SK-N-SH treated with all-trans-retinoic acid at 6 μM for 48 hours (cell line): Measurements from ENCODE around the gene MLXIP.

Experiments used
- ATAC-seq: fragments of 200-7000 bp; cut with Tn5 transposase; 3 replicates; pipeline ENCODE4 v1.9.1; 2020; ENCODE audit warnings: mild to moderate bottlenecking, moderate library complexity
- ARNTL ChIP-seq: fragments of 450-650 bp; formaldehyde crosslinking; IDR thresholded peaks from 2 replicates; pipeline ENCODE4 v1.5.0; 2020; ENCODE audit warnings: low read depth, mild to moderate bottlenecking, moderate library complexity, borderline replicate concordance
- BACH2 ChIP-seq: fragments of 250-450 bp; sonication (Bioruptor Pico); IDR thresholded peaks from 2 replicates; pipeline ENCODE4 v1.9.0; 2021; ENCODE audit warnings: mild to moderate bottlenecking, borderline replicate concordance
- CSDC2 ChIP-seq: fragments of 250-450 bp; sonication (Bioruptor Pico); IDR thresholded peaks from 2 replicates; pipeline ENCODE4 v1.5.0; 2020; ENCODE audit warnings: mild to moderate bottlenecking, moderate library complexity
- GLIS3 ChIP-seq: fragments of 250-450 bp; sonication (Bioruptor Pico); IDR thresholded peaks from 2 replicates; pipeline ENCODE4 v1.5.0; 2020; ENCODE audit warnings: mild to moderate bottlenecking, moderate library complexity
- ISL1 ChIP-seq: fragments of 250-450 bp; sonication (Bioruptor Pico); IDR thresholded peaks from 2 replicates; pipeline ENCODE4 v2.1.2; 2022; ENCODE audit warnings: mild to moderate bottlenecking, moderate library complexity
- OSR1 ChIP-seq: fragments of 250-450 bp; sonication (Bioruptor Pico); IDR thresholded peaks from 2 replicates; pipeline ENCODE4 v1.8.0; 2022; ENCODE audit warnings: moderate library complexity, mild to moderate bottlenecking, inconsistent platforms
- PPARA ChIP-seq: fragments of 250-450 bp; sonication (Bioruptor Pico); IDR thresholded peaks from 2 replicates; pipeline ENCODE4 v1.5.0; 2020; ENCODE audit warnings: mild to moderate bottlenecking, borderline replicate concordance
- TCF4 ChIP-seq: fragments of 250-450 bp; sonication (Bioruptor Pico); IDR thresholded peaks from 2 replicates; pipeline ENCODE4 v1.8.0; 2021; ENCODE audit warnings: mild to moderate bottlenecking, moderate library complexity, borderline replicate concordance
- TOX ChIP-seq: fragments of 250-450 bp; sonication (Bioruptor Pico); IDR thresholded peaks from 2 replicates; pipeline ENCODE4 v1.8.0; 2021; ENCODE audit warnings: mild to moderate bottlenecking, moderate library complexity, borderline replicate concordance
- ZC3H10 ChIP-seq: fragments of 250-450 bp; sonication (Bioruptor Pico); IDR thresholded peaks from 2 replicates; pipeline ENCODE4 v1.5.1; 2021; ENCODE audit warnings: mild to moderate bottlenecking, moderate library complexity
- ZFP3 ChIP-seq: fragments of 250-450 bp; sonication (Bioruptor Pico); IDR thresholded peaks from 2 replicates; pipeline ENCODE4 v1.5.0; 2020; ENCODE audit warnings: mild to moderate bottlenecking, moderate library complexity
- ZFP30 ChIP-seq: fragments of 450-650 bp; formaldehyde crosslinking; IDR thresholded peaks from 2 replicates; pipeline ENCODE4 v1.5.0; 2022; ENCODE audit warnings: mild to moderate bottlenecking, moderate library complexity
- ZNF565 ChIP-seq: fragments of 450-650 bp; formaldehyde crosslinking; conservative IDR thresholded peaks from 2 replicates; pipeline ENCODE4 v1.5.0; 2020; ENCODE audit warnings: low read depth, mild to moderate bottlenecking, moderate library complexity
- ZNF8 ChIP-seq: fragments of 450-650 bp; formaldehyde crosslinking; IDR thresholded peaks from 2 replicates; pipeline ENCODE4 v1.5.0; 2020; ENCODE audit warnings: mild to moderate bottlenecking, moderate library complexity
- TF ChIP-seq, protein P1 (sequence below): fragments of 250-450 bp; sonication (Bioruptor Pico); IDR thresholded peaks from 2 replicates; pipeline ENCODE4 v1.5.1; 2021; ENCODE audit warnings: mild to moderate bottlenecking, moderate library complexity
- TF ChIP-seq, protein P2 (sequence below): fragments of 250-450 bp; sonication (Bioruptor Pico); IDR thresholded peaks from 2 replicates; pipeline ENCODE4 v1.8.0; 2020; ENCODE audit warnings: mild to moderate bottlenecking, moderate library complexity, borderline replicate concordance
- TF ChIP-seq, protein P3 (sequence below): fragments of 250-450 bp; sonication (Bioruptor Pico); IDR thresholded peaks from 2 replicates; pipeline ENCODE4 v1.5.1; 2020; ENCODE audit warnings: low read depth, mild to moderate bottlenecking, moderate library complexity
- TF ChIP-seq, protein P4 (sequence below): fragments of 250-450 bp; sonication (Bioruptor Pico); IDR thresholded peaks from 2 replicates; pipeline ENCODE4 v1.5.0; 2020; ENCODE audit warnings: mild to moderate bottlenecking, moderate library complexity
- TF ChIP-seq, protein P5 (sequence below): fragments of 250-450 bp; sonication (Bioruptor Pico); IDR thresholded peaks from 2 replicates; pipeline ENCODE4 v1.8.0; 2021; ENCODE audit warnings: low read depth, mild to moderate bottlenecking, moderate library complexity, borderline replicate concordance

MLXIP gene

DNA sequence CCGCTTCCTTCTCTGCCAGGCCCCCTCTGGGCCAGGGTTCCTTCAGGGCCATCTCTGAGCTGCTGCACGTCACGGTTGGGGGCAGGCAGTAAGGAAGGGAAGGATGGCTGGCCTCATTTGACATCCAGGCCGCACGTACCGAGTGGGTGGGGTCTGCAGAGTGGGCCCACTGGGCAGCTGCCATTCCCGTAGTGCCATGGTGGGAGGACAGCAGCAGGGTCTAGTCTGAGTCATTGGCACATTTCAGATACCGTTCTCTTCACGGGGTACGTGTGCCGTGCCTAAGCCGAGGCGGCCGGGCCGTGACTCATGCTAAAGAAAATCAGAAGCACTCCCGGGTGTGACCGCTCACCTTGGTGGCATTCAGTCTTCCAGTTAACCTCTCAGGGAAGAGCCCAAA, 51.6 kb downstream of the MLXIP start:
- peak; percentile 48 for ATAC-seq
- no peak for TF ChIP-seq ZFP30 (CRISPR knock-in tag)
- TF ChIP-seq GLIS3 (CRISPR knock-in tag) = no peak
- TF ChIP-seq OSR1 (CRISPR knock-in tag) = no peak
- no peak for TF ChIP-seq ZNF8 (CRISPR knock-in tag)
- TF ChIP-seq PPARA (CRISPR knock-in tag) = no peak
- TF ChIP-seq TOX = no peak
- TF ChIP-seq ZFP3 (CRISPR knock-in tag) = no peak
- TF ChIP-seq, all 23 proteins: peak for 0

DNA sequence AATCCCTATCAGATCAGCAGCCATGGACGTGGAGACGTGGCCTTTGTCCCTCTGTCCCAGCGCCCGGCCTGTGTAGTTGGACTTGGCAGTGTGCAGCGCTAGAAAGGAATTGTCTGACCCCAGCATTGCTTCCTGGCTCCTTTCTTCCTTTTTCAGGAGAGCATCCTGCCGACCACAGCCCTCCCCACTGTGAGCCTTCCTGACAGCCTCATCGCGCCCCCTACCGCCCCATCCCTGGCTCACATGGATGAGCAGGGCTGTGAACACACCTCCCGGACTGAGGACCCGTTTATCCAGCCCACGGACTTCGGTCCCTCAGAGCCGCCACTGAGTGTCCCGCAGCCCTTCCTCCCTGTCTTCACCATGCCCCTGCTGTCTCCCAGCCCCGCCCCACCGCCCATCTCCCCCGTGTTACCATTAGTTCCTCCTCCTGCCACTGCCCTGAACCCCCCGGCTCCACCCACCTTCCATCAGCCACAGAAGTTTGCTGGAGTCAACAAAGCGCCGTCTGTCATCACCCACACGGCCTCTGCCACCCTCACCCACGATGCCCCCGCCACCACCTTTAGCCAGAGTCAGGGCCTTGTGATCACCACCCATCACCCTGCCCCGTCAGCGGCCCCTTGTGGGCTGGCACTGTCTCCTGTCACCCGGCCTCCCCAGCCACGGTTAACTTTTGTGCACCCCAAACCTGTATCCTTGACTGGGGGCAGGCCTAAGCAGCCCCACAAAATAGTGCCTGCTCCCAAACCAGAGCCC, 54.8 kb downstream of the MLXIP start:
- TF ChIP-seq, protein P1, sequence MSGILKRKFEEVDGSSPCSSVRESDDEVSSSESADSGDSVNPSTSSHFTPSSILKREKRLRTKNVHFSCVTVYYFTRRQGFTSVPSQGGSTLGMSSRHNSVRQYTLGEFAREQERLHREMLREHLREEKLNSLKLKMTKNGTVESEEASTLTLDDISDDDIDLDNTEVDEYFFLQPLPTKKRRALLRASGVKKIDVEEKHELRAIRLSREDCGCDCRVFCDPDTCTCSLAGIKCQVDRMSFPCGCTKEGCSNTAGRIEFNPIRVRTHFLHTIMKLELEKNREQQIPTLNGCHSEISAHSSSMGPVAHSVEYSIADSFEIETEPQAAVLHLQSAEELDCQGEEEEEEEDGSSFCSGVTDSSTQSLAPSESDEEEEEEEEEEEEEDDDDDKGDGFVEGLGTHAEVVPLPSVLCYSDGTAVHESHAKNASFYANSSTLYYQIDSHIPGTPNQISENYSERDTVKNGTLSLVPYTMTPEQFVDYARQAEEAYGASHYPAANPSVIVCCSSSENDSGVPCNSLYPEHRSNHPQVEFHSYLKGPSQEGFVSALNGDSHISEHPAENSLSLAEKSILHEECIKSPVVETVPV (CRISPR knock-in tag) = no peak
- no peak for TF ChIP-seq PPARA (CRISPR knock-in tag)
- TF ChIP-seq, protein P2, sequence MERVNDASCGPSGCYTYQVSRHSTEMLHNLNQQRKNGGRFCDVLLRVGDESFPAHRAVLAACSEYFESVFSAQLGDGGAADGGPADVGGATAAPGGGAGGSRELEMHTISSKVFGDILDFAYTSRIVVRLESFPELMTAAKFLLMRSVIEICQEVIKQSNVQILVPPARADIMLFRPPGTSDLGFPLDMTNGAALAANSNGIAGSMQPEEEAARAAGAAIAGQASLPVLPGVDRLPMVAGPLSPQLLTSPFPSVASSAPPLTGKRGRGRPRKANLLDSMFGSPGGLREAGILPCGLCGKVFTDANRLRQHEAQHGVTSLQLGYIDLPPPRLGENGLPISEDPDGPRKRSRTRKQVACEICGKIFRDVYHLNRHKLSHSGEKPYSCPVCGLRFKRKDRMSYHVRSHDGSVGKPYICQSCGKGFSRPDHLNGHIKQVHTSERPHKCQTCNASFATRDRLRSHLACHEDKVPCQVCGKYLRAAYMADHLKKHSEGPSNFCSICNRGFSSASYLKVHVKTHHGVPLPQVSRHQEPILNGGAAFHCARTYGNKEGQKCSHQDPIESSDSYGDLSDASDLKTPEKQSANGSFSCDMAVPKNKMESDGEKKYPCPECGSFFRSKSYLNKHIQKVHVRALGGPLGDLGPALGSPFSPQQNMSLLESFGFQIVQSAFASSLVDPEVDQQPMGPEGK (CRISPR knock-in tag) = no peak
- TF ChIP-seq OSR1 (CRISPR knock-in tag) = no peak
- no peak for TF ChIP-seq ZFP30 (CRISPR knock-in tag)
- no peak for TF ChIP-seq ARNTL
- no peak for TF ChIP-seq TCF4
- TF ChIP-seq, protein P3, sequence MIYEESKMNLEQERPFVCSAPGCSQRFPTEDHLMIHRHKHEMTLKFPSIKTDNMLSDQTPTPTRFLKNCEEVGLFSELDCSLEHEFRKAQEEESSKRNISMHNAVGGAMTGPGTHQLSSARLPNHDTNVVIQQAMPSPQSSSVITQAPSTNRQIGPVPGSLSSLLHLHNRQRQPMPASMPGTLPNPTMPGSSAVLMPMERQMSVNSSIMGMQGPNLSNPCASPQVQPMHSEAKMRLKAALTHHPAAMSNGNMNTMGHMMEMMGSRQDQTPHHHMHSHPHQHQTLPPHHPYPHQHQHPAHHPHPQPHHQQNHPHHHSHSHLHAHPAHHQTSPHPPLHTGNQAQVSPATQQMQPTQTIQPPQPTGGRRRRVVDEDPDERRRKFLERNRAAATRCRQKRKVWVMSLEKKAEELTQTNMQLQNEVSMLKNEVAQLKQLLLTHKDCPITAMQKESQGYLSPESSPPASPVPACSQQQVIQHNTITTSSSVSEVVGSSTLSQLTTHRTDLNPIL (CRISPR knock-in tag) = no peak
- TF ChIP-seq ZC3H10 = no peak
- TF ChIP-seq ZNF8 (CRISPR knock-in tag) = no peak
- TF ChIP-seq, protein P4, sequence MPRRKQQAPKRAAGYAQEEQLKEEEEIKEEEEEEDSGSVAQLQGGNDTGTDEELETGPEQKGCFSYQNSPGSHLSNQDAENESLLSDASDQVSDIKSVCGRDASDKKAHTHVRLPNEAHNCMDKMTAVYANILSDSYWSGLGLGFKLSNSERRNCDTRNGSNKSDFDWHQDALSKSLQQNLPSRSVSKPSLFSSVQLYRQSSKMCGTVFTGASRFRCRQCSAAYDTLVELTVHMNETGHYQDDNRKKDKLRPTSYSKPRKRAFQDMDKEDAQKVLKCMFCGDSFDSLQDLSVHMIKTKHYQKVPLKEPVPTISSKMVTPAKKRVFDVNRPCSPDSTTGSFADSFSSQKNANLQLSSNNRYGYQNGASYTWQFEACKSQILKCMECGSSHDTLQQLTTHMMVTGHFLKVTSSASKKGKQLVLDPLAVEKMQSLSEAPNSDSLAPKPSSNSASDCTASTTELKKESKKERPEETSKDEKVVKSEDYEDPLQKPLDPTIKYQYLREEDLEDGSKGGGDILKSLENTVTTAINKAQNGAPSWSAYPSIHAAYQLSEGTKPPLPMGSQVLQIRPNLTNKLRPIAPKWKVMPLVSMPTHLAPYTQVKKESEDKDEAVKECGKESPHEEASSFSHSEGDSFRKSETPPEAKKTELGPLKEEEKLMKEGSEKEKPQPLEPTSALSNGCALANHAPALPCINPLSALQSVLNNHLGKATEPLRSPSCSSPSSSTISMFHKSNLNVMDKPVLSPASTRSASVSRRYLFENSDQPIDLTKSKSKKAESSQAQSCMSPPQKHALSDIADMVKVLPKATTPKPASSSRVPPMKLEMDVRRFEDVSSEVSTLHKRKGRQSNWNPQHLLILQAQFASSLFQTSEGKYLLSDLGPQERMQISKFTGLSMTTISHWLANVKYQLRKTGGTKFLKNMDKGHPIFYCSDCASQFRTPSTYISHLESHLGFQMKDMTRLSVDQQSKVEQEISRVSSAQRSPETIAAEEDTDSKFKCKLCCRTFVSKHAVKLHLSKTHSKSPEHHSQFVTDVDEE (CRISPR knock-in tag) = no peak
- TF ChIP-seq TOX = no peak
- no peak for TF ChIP-seq ISL1
- TF ChIP-seq ZNF565 (CRISPR knock-in tag) = no peak
- no peak for TF ChIP-seq BACH2 (CRISPR knock-in tag)
- TF ChIP-seq ZFP3 (CRISPR knock-in tag) = no peak
- TF ChIP-seq, protein P5, sequence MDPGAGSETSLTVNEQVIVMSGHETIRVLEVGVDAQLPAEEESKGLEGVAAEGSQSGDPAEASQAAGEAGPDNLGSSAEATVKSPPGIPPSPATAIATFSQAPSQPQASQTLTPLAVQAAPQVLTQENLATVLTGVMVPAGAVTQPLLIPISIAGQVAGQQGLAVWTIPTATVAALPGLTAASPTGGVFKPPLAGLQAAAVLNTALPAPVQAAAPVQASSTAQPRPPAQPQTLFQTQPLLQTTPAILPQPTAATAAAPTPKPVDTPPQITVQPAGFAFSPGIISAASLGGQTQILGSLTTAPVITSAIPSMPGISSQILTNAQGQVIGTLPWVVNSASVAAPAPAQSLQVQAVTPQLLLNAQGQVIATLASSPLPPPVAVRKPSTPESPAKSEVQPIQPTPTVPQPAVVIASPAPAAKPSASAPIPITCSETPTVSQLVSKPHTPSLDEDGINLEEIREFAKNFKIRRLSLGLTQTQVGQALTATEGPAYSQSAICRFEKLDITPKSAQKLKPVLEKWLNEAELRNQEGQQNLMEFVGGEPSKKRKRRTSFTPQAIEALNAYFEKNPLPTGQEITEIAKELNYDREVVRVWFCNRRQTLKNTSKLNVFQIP (CRISPR knock-in tag) = no peak
- TF ChIP-seq GLIS3 (CRISPR knock-in tag) = no peak
- TF ChIP-seq CSDC2 (CRISPR knock-in tag) = no peak
- ATAC-seq = no peak

DNA sequence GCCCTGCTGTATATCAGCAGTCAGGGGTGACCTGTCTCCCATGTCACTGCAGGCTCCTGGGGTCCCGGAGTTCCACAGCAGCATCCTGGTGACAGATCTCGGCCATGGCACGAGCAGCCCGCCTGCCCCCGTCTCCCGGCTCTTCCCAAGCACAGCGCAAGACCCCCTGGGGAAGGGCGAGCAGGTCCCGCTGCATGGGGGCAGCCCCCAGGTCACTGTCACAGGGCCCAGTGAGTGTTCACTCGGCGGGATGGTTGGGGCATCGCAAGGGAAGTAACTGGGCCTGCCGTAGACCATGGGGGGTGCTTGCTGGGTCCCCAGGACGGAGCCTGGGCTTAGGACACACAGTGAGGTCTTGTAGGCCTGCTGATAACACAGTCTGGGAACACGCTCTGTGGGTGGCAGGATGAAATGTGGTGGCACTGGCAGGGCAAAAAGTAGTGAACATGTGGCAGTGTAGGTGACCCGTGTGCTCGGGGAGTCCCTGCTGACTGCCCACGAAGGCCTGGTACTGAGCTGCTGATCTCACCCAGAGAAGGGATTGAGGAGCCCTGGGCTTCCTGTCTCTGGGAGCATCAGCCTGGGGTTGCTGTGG, 57.0 kb downstream of the MLXIP start:
- ATAC-seq = no peak

More for the DNA sequence above, 57.0 kb downstream of the MLXIP start:
- TF ChIP-seq ZFP3 (CRISPR knock-in tag) (no peak), ZFP30 (CRISPR knock-in tag) (no peak)
